Caco-2 (cell line): Measurements from ENCODE around the gene ALOX5. TPM values are rescaled to one million over a fixed set of nuclear protein-coding genes. Genes with fewer than 3 reads are reported as not detected.

Experiments
- BruUV-seq: library from RNA; stranded (reverse); fragments of 400-500 nt; replicated peaks from 2 replicates; lab custom pipeline; 2021; lab: Mats Ljungman, UMichigan
- CTCF ChIA-PET: fragments of 300-600 bp; sonication (Branson Sonifier 250); formaldehyde crosslinking; loops from one replicate; lab custom pipeline; 2022; ENCODE audit warnings: antibody characterized with exemption; lab: Charles Lee
- POLR2A ChIA-PET: fragments of 300-600 bp; sonication (Branson Sonifier 250); formaldehyde crosslinking; loops from one replicate; lab custom pipeline; 2022; ENCODE audit warnings: antibody characterized with exemption; lab: Charles Lee
- DNase-seq, 2 experiments: peaks; one replicate each; pipeline versions ENCODE4 v3.0.0 to v3.0.0-alpha.2; 2020 to 2022
- H3K27me3 ChIP-seq: replicated peaks from 2 replicates; pipeline ENCODE4 v1.6.0; 2011; ENCODE audit warnings: low read length; ENCODE audit not compliant: control insufficient read depth, insufficient read depth
- H3K36me3 ChIP-seq: 2 replicates; pipeline ENCODE4 v1.5.1; 2011; ENCODE audit warnings: low read length; ENCODE audit not compliant: control insufficient read depth, insufficient read depth
- H3K4me1 ChIP-seq: fragments of 250-450 bp; sonication (Bioruptor Pico); 2 replicates; pipeline ENCODE4 v1.5.1; 2020; ENCODE audit warnings: mild to moderate bottlenecking
- H3K4me3 ChIP-seq: 2 replicates; pipeline ENCODE4 v1.5.1; 2011; ENCODE audit warnings: low read depth, mild to moderate bottlenecking, control low read depth, low read length
- H3K9me3 ChIP-seq: fragments of 250-450 bp; sonication (Bioruptor Pico); 2 replicates; pipeline ENCODE4 v1.5.1; 2020; ENCODE audit warnings: mild to moderate bottlenecking, moderate library complexity
- H3K27ac Mint-ChIP-seq: one replicate; pipeline ENCODE4 v1.8.0; 2022; ENCODE audit warnings: mixed read lengths; ENCODE audit not compliant: unreplicated experiment
- H3K27me3 Mint-ChIP-seq: one replicate; pipeline ENCODE4 v1.8.0; 2022; ENCODE audit warnings: mixed read lengths; ENCODE audit not compliant: insufficient read depth, unreplicated experiment
- H3K36me3 Mint-ChIP-seq: one replicate; pipeline ENCODE4 v1.8.0; 2022; ENCODE audit warnings: mild to moderate bottlenecking, mixed read lengths; ENCODE audit not compliant: insufficient read depth, unreplicated experiment
- H3K4me1 Mint-ChIP-seq: one replicate; pipeline ENCODE4 v1.8.0; 2022; ENCODE audit warnings: low read depth, mixed read lengths; ENCODE audit not compliant: unreplicated experiment
- H3K4me3 Mint-ChIP-seq: one replicate; pipeline ENCODE4 v1.8.0; 2022; ENCODE audit warnings: mild to moderate bottlenecking, moderate library complexity, mixed read lengths; ENCODE audit not compliant: unreplicated experiment
- H3K9me3 Mint-ChIP-seq: one replicate; pipeline ENCODE4 v1.8.0; 2022; ENCODE audit warnings: mixed read lengths; ENCODE audit not compliant: unreplicated experiment
- CTCF ChIP-seq, 2 experiments: fragments of 200-600 bp in 1 of 2; IDR thresholded peaks; 1 replicate in 1 of 2; 2 replicates in 1 of 2; pipeline versions ENCODE4 v1.5.1 to v1.8.0; 2011 to 2022; ENCODE audit warnings: antibody characterized with exemption in 1 of 2, control low read depth in 1 of 2, inconsistent platforms in 1 of 2, low read depth in 1 of 2, low read length in 1 of 2, mild to moderate bottlenecking in 1 of 2, moderate library complexity in 1 of 2; ENCODE audit not compliant: insufficient read depth in 1 of 2, severe bottlenecking in 1 of 2, unreplicated experiment in 1 of 2
- intact Hi-C: fragments of 100-400 bp; cut with micrococcal nuclease; formaldehyde crosslinking; loops from one replicate; pipeline ENCODE4 v1.10.0; 2022; ENCODE audit not compliant: unreplicated experiment
- total RNA-seq: library from RNA; stranded (reverse); gene quantifications from 2 replicates; pipeline ENCODE4 v1.2.3, GENCODE V29; 2022

ALOX5 gene
- total RNA-seq, 1 experiment from 2014 or later, result not detected

GRCh38 chr10:45452743-45453452 is 78.9 kb downstream of the ALOX5 start:
- Mint-ChIP-seq H3K27me3 (no peaks in the 10 kb centered on the region), H3K36me3 (no peaks in the 10 kb centered on the region), H3K4me1 (no peaks in the 10 kb centered on the region), H3K4me3 (no peak overlapping the region), H3K9me3 (no peaks in the 10 kb centered on the region), H3K27ac (no peak overlapping the region)
- intact Hi-C loops, result no loop called here
- Histone ChIP-seq H3K4me1 (no peaks in the 10 kb centered on the region; the same call in 1 of the 2 replicates), H3K4me3 (no peak overlapping the region), H3K9me3 (no peaks in the 10 kb centered on the region), H3K36me3 (no peaks in the 10 kb centered on the region), H3K27me3 (no peaks in the 10 kb centered on the region)
- no peak for TF ChIP-seq CTCF (IDR thresholded peaks at IDR 0.05; ENCODE audit: insufficient read depth in 1 of 2, low read depth in 1 of 2, low read length in 1 of 2, severe bottlenecking in 1 of 2, unreplicated experiment in 1 of 2)
- BruUV-seq, result no TSS peak
- no peak for DNase-seq
- ChIA-PET POLR2A (no interaction called here), CTCF (interaction anchor here (2.0 kb wide), 1 partner anchor 12 kb away, joined by 11 read pairs; no protein-coding TSS in a partner anchor)

- ChIA-PET POLR2A (no interaction called here), CTCF (interaction anchor here (2.0 kb wide), 1 partner anchor 11 kb away, joined by 11 read pairs; no protein-coding TSS in a partner anchor)
- no peak for DNase-seq
- Mint-ChIP-seq H3K27ac (no peak overlapping the region), H3K36me3 (no peaks in the 10 kb centered on the region), H3K4me3 (no peak overlapping the region), H3K27me3 (no peaks in the 10 kb centered on the region), H3K9me3 (no peaks in the 10 kb centered on the region), H3K4me1 (no peaks in the 10 kb centered on the region)
- BruUV-seq, result no TSS peak
- intact Hi-C loops, result no loop called here
- H3K27me3 ChIP-seq, result no peaks in the 10 kb centered on the region
- no peaks in the 10 kb centered on the region for H3K9me3 ChIP-seq
- no peak overlapping the region for H3K4me3 ChIP-seq
- no peak for TF ChIP-seq CTCF (IDR thresholded peaks at IDR 0.05; ENCODE audit: insufficient read depth in 1 of 2, low read depth in 1 of 2, low read length in 1 of 2, severe bottlenecking in 1 of 2, unreplicated experiment in 1 of 2)
- H3K36me3 ChIP-seq, result no peaks in the 10 kb centered on the region
- no peaks in the 10 kb centered on the region; the same call in 1 of the 2 replicates for H3K4me1 ChIP-seq
Observed at GRCh38 chr10:45453639-45454255, 79.7 kb downstream of the ALOX5 start.

- Mint-ChIP-seq H3K27ac (no peak overlapping the region), H3K9me3 (no peaks in the 10 kb centered on the region), H3K36me3 (no peaks in the 10 kb centered on the region), H3K27me3 (no peaks in the 10 kb centered on the region), H3K4me1 (no peaks in the 10 kb centered on the region), H3K4me3 (no peak overlapping the region)
- Histone ChIP-seq H3K4me1 (no peaks in the 10 kb centered on the region; the same call in 1 of the 2 replicates), H3K4me3 (no peak overlapping the region), H3K9me3 (no peaks in the 10 kb centered on the region), H3K36me3 (no peaks in the 10 kb centered on the region), H3K27me3 (no peaks in the 10 kb centered on the region)
- no TSS peak for BruUV-seq
- no peak for TF ChIP-seq CTCF (IDR thresholded peaks at IDR 0.05; ENCODE audit: insufficient read depth in 1 of 2, low read depth in 1 of 2, low read length in 1 of 2, severe bottlenecking in 1 of 2, unreplicated experiment in 1 of 2)
- intact Hi-C loops, result no loop called here
- ChIA-PET CTCF (interaction anchor here (2.0 kb wide), 1 partner anchor 11 kb away, joined by 11 read pairs; no protein-coding TSS in a partner anchor), POLR2A (no interaction called here)
- DNase-seq, result no peak
Observed at GRCh38 chr10:45454262-45454661, 80.2 kb downstream of the ALOX5 start.
